CD4-positive, alpha-beta T cell treated with Interleukin-10 for 1 hour (primary cell): ENCODE data around the gene OBSCN.

Source experiments
- DNase-seq: peaks from one replicate; pipeline ENCODE4 v3.0.0-alpha.2; 2020

Gene OBSCN

DNA sequence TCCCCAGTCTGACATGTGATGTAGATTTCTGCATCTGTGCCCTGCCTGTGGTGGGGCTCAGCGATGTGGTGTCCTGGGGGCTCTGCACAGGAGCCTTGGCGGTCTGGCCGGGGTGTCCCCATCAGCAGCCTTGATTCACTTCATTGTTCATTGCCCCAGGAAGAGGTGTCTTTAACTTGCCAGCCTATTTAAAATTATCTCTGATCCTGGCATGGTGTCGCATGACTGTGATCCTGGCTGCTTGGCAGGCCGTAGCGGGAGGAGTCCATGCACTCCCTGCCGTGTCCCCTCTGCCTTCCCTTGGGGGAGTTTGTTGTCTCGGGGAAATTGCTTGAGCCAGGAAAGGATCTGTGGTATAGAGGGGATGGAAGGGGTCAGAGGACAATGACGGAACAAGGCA, 138.9 kb downstream of the OBSCN start:
- DNase-seq, result no peak

DNA sequence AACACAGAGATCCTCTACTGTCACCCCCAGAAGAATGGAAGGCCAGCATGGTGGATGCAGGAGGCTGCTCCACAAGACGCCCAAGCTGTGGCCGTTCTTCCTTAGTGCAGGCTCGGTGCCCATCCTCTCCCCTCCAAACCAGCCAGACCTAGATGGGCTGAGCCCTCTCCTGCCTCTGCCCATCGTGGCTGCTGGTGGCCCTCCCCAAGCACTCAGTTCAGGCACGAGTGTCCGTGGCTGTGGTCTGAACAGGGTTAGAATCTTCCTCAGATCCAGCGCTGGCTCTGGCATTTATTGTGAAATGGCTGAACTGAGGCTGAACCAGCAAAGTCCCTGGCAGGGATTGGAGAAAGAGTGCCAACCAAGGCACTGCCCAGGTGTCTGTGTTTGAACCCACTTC, 139.3 kb downstream of the OBSCN start:
- DNase-seq, result no peak

DNA sequence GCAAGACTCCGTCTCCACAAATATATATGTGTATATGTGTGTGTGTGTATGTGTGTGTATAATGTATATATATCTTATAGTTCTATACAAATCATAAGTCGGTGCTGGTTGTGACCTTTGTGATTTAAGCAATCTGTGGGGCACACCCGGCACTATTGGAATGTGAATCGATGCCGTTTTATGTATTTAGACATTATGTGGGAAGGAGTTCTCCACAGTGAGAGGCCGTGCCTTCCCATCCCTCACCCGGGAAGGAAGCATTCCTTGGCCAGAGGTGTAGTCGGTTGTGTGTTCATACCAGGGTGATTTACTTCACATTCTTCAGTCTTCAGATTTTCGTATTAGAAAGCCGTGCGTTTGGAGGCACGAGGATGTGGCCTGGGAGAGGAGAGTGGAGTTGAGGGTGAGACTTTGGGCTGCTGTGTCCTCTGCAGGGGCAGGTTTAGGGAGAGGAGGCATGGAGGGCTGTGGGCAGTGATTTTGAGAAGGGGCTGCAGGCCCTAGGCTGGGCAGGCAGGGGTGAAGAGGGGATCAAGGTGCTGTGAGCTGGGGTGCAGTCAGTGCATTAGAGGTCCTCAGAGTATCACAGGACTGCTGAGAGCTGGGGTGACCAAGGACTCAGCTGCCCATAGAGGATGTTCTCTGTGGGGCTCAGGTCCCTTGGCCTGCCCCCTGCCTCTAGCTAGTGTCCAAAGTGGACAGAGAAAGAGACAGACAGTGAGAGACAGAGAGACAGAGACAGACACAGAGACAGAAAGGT, 141.0 kb downstream of the OBSCN start:
- no peak for DNase-seq

DNA sequence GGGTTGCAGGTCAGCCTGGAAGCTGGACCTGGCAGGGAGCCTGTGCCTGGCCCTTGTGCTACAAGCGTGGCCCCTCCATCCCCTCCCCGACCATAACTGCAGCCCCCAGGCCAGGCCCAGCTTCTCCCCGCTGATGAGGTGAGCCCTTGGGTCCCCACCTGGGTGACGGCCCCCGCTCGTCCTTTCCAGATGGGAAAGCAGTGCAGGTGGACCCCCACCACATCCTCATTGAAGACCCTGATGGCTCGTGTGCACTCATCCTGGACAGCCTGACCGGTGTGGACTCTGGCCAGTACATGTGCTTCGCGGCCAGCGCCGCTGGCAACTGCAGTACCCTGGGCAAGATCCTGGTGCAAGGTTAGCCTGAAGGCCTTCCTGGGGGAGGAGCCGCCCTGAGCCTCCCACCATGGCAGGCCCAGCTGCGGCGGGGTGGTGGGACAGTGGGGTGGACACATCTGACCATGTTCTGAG, 141.9 kb downstream of the OBSCN start:
- no peak for DNase-seq

DNA sequence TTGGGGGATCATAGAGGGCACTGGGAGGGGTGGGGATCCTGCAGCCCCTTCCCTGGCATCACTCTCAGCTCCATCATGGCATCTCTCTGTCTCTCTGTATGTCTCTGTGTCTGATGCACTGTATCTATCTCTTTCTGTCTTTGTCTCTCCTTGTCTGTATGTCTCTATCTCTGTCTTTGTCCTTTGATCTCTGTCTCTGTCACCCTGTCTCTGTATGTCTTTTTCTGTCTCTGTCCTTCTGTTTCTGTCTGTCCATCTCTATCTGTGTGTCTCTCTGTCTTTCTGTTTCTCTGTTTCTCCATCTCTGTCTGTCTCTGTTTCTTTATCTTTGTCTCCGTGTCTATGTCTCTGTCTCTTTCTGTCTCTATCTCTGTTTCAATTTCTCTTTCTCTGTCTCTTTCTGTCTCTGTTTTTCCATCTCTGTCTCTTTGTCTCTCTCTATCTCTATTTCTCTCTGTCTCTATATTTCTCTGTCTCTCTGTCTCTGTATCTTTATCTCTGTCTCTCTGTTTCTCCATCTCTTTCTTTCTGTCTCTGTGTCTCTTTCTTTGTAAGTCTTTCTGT, 142.4 kb downstream of the OBSCN start:
- DNase-seq, result no peak

DNA sequence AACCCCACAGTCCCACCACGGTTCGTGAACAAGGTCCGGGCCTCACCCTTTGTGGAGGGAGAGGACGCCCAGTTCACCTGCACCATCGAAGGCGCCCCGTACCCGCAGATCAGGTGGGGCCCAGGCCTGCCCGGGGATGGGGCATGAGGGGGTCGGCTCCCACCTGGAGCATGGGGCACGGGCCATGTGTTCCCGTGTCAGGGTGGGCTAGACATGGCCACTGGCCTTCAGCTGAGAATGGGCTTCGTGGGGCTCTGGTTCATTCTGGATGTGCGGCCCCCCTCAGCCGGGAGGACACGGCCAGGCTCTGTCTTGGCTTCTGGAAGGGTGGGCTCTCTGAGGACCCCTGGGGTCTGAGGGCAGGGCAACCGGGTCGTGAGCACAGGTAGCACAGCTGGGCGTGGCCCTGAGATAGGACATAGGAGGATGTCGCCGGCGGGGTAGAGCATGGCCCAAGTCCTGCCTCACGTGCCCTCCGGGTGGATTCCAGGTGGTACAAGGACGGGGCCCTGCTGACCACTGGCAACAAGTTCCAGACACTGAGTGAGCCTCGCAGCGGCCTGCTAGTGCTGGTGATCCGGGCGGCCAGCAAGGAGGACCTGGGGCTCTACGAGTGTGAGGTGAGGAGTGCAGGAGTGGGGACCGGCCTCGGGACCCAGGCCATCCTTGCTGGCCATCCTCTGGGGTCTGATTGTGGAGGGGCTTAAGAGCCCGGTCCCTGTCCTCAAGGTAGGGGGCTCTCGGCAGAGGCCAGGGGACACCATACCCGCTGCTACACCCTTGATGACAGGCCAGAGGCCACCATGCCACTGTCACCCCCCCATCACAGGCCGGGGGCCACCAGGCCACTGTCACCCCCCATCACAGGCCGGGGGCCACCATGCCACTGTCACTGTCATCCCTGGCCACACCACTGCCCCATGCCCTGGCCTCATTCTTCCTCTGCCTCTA, 143.3 kb downstream of the OBSCN start:
- DNase-seq, result no peak

DNA sequence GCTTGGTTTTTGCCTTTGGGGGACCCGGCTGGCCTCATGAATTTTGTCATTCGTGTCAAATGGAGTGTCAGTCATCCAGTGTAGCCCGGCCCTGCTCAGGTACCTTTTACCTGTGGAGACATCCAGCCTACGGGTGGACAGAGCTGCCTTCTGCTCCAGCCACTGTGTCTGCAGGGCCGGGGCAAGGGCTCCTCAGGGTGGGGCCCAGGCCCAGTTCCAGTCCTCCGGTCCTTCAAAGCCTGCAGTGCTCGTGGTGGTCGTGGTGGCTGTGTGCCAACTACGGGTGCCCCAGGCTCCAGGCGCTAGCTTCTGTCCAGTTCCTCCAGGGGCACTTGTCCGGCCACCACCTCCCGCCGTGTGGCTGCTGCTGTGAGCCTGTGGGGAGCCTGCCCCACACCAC, 144.0 kb downstream of the OBSCN start:
- DNase-seq, result no peak

DNA sequence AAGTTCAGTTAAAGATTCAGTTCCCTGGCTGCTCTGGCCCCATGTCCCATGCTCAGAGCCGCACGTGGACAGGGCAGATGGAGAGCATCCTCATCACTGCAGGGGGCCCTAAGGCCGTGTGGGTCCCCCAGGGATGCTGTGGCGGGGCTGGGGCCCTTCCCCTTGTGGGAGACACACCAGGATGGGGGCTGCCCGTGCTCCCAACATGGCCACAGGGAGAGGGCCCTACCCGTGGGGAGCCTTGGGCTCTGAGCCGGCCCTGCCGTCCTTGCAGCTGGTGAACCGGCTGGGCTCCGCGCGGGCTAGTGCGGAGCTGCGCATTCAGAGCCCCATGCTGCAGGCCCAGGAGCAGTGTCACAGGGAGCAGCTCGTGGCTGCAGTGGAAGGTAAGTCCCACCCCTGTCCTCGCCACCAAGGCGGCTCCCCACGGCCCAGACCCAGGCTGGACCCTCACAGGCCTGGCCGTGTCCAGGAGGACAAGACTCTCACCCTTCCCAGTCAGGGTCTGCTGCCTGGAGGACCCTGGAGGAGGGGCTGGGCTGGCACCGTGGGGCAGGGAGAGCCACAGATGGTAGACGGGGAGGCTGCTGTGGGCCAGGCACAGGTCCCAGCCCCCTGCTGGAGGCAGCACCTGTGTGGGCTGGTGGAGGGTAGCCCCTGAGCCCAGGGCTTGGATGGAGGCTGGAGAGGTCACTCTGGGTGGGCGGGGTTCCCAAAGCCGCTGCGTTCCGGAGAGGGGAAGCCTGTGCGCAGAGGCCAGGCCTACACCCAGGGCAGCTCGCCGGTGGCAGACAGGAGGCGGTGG, 145.0 kb downstream of the OBSCN start:
- DNase-seq, result no peak

DNA sequence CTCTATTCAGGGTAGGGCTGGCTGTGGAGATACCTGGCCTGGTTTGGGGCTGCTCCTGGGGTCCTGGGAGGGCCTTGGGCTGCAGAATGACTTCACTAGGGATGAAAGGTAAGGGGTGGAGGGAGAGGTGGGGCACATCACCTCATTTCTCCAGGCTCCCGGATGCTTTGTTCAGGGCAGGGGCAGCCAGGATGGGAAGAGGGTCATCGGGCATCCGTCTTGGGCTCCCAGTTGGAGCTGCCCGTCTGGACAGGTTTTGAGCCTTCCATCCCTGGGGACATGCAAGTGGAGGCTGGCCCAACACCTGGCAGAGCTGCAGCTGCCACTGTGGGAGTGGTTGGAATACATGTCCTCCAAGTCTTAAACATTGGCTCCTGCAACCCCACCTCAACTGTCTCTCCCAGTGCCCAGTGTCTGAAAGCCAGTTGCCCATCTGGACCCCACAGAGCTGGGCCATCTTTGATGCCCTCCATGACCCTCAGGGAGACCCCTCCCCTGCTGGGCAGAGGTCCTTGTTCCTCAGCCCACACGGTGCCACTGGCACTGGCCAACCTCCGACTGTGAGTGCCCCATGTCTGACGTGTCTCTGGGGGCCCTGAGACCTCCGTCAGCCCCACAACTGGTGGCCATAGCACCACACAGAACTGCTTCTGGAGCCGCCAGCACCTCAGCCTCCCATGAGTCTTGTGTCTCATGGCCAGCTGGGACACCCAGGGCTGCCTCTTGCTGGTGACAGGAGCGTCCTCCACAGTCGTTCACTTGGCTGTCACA, 145.9 kb downstream of the OBSCN start:
- DNase-seq, result no peak

DNA sequence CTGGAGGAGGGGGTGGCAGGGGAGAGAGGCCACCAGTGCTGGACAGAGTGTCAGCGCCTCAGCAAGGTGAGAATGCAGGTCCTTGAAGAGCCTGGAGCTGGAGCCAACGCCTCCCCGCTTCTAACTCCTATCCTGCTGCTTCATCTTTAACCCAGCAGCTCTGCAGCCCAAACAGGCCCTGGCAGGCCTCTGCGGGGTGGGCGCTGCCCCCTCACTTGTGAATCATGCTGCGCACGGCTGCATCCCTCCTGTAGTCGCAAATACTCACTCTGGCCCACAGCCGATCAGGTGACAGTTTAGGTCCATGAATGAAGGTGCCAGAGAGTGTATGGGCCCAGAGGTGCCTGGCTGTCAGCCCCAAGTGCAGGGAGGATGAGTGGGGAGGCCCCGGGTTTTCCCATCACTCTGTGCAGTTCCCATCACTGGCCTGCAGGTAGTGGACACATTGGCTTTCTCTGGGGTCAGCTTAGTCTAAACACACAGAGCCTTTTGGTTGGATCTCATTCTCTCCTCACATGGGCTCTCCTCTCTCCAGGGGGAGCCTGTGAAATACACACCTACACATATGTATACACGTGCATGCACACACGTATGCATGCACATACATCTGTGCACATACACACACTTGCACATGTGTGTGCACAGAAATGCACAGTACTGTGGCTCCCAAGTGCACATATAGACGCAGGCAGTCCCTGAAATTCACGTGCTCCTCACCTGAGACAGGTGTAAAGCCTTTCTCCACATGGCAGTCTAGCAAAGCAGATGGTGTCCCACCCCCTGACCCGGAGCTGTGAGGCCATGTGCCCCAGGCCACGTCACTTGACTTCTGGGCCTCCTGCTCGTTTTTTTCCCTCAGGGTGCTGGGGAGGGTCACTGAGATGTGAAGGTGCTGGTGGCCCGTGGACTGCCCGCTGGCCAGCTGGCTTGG, 146.8 kb downstream of the OBSCN start:
- DNase-seq, result no peak

DNA sequence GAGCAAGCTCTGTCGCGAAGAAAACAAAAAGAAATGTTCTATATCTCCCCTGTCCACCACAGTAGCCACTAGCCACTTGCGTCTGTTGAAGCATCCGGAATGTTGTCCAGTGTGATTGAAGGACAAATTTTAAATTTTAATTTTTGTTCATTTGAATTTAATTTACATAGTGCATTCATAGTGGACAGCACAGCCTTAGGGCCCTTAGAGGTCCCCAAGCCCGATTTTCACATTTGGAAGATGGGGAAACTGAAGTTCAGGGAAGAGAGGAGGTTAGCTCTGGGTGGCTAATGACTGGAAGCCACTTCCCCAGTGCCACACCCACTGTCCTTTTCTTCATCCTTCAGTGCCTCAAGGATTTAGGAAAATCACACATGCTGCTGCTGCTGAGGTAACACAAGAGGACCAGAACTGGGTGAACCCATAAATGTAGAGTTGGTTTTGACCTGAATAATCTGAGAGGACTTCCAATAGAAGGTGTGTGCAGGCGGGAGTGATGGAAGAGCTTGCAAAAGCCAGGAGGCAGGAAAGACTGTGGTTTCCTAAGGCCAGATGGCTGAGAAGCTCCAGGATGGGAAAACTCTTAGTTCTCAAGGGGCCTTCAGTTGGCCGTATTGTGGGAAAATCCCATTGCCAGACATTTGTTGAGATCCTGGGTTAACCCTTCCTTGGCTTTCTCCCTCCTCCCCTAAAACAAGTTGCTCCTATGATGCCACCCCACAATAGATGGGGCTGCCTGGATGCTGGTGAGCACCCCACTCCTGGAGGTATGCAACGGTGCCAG, 149.2 kb downstream of the OBSCN start:
- no peak for DNase-seq

DNA sequence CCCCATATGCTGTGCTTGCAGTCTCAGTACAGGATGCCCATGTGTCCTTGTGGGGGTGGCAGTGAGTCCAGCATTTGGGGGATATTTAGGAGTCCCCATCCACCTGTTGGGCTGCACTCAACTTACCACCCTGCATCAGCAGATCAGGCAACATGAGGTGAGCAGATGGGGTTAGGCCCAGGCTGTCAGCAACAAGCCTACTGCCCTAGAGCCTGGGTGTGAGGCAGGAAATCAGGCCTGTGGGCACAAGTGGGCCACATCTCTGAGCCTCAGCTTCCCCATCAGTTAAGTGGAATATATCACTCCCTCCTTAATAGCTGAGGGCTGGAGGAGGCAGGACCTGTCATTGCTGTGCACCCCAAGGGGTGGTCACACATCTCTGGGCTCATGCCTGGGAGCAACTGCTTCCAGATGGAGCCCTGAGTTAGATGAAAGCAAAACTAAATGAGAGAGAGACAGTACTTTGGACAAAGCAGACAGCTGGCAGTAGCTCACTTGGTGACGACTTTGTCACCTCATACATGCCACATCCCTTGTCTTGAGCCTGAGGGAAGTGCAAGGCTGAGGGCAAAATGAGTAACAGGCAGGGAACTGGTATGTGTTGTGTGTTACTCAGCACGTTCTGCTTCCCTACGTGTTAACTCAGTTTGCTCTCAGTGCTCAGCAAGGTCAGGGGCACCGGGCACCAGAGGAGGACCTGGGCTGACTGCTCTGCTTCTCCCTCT, 150.4 kb downstream of the OBSCN start:
- DNase-seq, result no peak

DNA sequence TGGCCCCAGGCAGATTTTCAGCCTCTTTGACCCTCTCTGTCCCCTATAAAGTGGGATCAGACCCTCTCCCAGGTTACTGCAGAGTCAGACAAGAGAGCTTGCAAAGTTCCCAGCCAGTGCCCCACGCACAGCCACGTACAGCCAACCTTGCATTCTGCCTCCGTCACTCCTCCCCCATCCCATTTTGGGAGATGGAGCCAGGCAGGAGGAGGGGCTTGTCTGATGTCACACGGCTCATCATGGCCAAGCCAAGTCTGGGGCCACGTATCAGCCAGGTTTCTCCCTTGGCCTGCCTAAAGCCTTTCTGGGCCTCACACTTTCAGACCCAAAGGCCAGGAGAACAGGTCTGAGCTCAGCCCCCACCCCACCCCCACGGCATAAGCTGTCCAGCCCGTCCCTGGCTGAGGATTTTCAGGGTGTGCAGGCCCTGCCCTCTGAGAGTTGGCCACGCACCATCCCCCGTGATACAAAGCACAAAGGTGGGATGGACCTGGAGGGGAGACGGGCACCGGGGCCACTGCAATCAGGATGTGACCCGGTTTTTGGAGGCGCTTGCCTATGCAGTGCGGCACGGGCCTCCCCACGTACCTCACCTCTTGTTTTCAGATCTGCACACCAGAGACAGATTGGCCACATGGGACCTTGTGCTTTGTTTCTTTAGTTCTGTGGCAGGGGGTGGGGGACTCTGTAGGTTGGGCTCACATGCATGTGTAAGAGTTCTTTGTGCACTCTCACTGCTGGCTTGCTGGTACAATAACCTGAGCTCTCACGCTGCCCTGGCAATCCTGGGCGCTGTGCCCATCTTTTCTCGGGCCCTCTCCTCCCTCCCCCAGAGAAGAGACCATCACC, 151.1 kb downstream of the OBSCN start:
- DNase-seq, result no peak

DNA sequence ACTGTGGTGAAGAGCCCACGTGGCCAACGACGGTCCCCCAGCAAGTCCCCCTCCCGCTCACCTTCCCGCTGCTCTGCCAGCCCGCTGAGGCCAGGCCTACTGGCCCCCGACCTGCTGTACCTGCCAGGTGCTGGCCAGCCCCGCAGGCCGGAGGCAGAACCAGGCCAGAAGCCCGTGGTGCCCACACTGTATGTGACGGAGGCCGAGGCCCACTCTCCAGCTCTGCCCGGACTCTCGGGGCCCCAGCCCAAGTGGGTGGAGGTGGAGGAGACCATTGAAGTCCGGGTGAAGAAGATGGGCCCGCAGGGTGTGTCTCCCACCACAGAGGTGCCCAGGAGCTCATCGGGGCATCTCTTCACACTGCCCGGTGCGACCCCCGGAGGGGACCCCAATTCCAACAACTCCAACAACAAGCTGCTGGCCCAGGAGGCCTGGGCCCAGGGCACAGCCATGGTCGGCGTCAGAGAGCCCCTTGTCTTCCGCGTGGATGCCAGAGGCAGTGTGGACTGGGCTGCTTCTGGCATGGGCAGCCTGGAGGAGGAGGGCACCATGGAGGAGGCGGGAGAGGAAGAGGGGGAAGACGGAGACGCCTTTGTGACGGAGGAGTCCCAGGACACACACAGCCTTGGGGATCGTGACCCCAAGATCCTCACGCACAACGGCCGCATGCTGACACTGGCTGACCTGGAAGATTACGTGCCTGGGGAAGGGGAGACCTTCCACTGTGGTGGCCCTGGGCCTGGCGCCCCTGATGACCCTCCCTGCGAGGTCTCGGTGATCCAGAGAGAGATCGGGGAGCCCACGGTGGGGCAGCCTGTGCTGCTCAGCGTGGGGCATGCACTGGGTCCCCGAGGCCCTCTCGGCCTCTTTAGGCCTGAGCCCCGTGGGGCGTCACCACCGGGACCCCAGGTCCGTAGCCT, 152.0 kb downstream of the OBSCN start:
- DNase-seq, result no peak

DNA sequence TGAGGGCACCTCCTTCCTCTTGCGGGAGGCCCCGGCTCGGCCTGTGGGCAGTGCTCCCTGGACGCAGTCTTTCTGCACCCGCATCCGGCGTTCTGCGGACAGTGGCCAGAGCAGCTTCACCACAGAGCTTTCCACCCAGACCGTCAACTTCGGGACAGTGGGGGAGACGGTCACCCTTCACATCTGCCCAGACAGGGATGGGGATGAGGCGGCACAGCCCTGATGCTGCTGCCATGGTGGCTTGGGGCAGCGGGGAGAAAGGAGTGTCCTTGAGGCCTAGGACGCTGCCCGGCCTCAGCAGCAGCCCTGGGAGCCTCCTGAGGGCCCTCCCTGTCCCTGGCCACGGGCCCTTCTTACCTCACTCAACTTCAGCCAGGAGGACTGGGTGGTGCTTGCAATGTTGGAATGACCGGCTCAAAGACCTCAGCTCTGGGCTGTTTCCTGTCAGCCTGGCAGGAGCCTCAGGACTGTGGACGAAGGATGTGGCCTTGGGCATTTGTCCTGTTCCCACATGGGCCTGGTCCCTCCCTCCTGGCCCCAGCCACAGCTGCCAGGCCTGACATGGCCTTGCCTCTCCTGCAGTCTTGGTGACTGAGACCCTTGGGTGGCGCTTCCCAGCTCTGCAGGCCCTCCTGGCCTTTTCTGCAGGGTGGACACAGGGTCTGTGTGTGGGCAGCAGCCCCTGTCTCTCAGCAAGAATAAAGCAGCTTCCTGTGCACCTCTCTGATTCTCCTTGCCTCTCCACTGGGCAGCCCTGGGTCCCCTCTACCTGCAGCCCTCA, 152.9 kb downstream of the OBSCN start:
- no peak for DNase-seq
